GM12878 (cell line): Measurements from ENCODE around the gene MYL3. TPM values are rescaled to one million over a fixed set of nuclear protein-coding genes. Genes with fewer than 3 reads are reported as not detected.

Experiments
- ATAC-seq: fragments of 200-7000 bp; cut with Tn5 transposase; 3 replicates; pipeline ENCODE4 v1.9.1; 2020; ENCODE audit warnings: mild to moderate bottlenecking, moderate library complexity
- BruUV-seq: library from RNA; stranded (reverse); fragments of 400-500 nt; replicated peaks from 2 replicates; lab custom pipeline; 2021; lab: Mats Ljungman, UMichigan
- CTCF ChIA-PET: fragments of 300-600 bp; sonication (Branson Sonifier 250); formaldehyde crosslinking; extraction: SDS; loops from one replicate; lab custom pipeline; 2021; ENCODE audit warnings: inconsistent platforms; lab: Yijun Ruan, JAX
- POLR2A ChIA-PET: fragments of 350-600 bp; formaldehyde crosslinking; extraction: SDS; loops from one replicate; lab custom pipeline; 2021; ENCODE audit warnings: inconsistent platforms; lab: Charles Lee
- RAD21 ChIA-PET: fragments of 300-600 bp; sonication (Branson Sonifier 250); formaldehyde crosslinking; loops from one replicate; lab custom pipeline; 2023; ENCODE audit warnings: antibody characterized with exemption; ENCODE audit not compliant: unreplicated experiment; lab: Charles Lee
- SMC1A ChIA-PET: fragments of 300-600 bp; sonication (Branson Sonifier 250); formaldehyde crosslinking; loops from one replicate; lab custom pipeline; 2023; ENCODE audit not compliant: unreplicated experiment, uncharacterized antibody; lab: Charles Lee
- DNase-seq: peaks from one replicate; pipeline ENCODE4 v3.0.0-alpha.2; 2011; ENCODE audit warnings: low read depth, low spot score
- FAIRE-seq: peaks from 3 replicates; lab custom pipeline; 2011; peaks lifted over from hg19 to GRCh38; lab: Jason Lieb, UNC
- H2AFZ ChIP-seq: 2 replicates; pipeline ENCODE4 v1.6.0; 2011; ENCODE audit warnings: low read depth, low read length, control low read depth; ENCODE audit not compliant: control insufficient read depth
- H3K27ac ChIP-seq: 2 replicates; pipeline ENCODE4 v1.5.1; 2011; ENCODE audit warnings: control low read depth; ENCODE audit not compliant: control insufficient read depth, insufficient read depth
- H3K27me3 ChIP-seq, 2 experiments: replicated peaks in 1 of 2; 2 replicates each; pipeline versions ENCODE4 v1.6.0 to v1.6.1; 2011; ENCODE audit warnings: low read length in 1 of 2; ENCODE audit not compliant: control insufficient read depth in 2 of 2, insufficient read depth in 2 of 2
- H3K36me3 ChIP-seq, 2 experiments: 2 replicates each; pipeline ENCODE4 v1.5.1; 2011; ENCODE audit warnings: low read length in 1 of 2; ENCODE audit not compliant: control insufficient read depth in 2 of 2, insufficient read depth in 2 of 2
- H3K4me1 ChIP-seq: 2 replicates; pipeline ENCODE4 v1.6.1; 2011; ENCODE audit warnings: mild to moderate bottlenecking, low read length, moderate library complexity, mixed read lengths; ENCODE audit not compliant: control insufficient read depth, insufficient read depth
- H3K4me2 ChIP-seq: 2 replicates; pipeline ENCODE4 v1.6.0; 2011; ENCODE audit warnings: control low read depth; ENCODE audit not compliant: control insufficient read depth, insufficient read depth
- H3K4me3 ChIP-seq: fragments of 200-600 bp; sonication (generic); 2 replicates; pipeline ENCODE4 v1.5.1; 2016
- H3K79me2 ChIP-seq: 2 replicates; pipeline ENCODE4 v1.6.0; 2011; ENCODE audit warnings: low read length; ENCODE audit not compliant: control insufficient read depth, insufficient read depth
- H3K9ac ChIP-seq: 2 replicates; pipeline ENCODE4 v1.8.0; 2011; ENCODE audit warnings: low read length, control low read depth, mixed read lengths; ENCODE audit not compliant: control insufficient read depth, insufficient read depth
- H3K9me3 ChIP-seq: replicated peaks from 3 replicates; pipeline ENCODE4 v1.5.1; 2011; ENCODE audit warnings: mild to moderate bottlenecking, low read length; ENCODE audit not compliant: control insufficient read depth, insufficient read depth
- H4K20me1 ChIP-seq: 2 replicates; pipeline ENCODE4 v1.6.0; 2011; ENCODE audit not compliant: control insufficient read depth, insufficient read depth
- BACH1 ChIP-seq: fragments of 450-650 bp; IDR thresholded peaks from 2 replicates; pipeline ENCODE4 v1.6.1; 2017; ENCODE audit warnings: mild to moderate bottlenecking, borderline replicate concordance
- CTCF ChIP-seq, 3 experiments: IDR thresholded peaks in 2 of 3; conservative IDR thresholded peaks in 1 of 3; 2 replicates each; pipeline ENCODE4 v1.5.1; 2011; ENCODE audit warnings: low read depth in 3 of 3, low read length in 3 of 3, mild to moderate bottlenecking in 3 of 3, control low read depth in 2 of 3, moderate library complexity in 2 of 3, inconsistent platforms in 1 of 3, mixed read lengths in 1 of 3; ENCODE audit not compliant: control insufficient read depth in 2 of 3, insufficient read depth in 1 of 3; ENCODE audit errors: extremely low read depth in 1 of 3
- E2F8 ChIP-seq: fragments of 450-650 bp; IDR thresholded peaks from 2 replicates; pipeline ENCODE4 v1.6.1; 2018; ENCODE audit warnings: mild to moderate bottlenecking, low read depth, moderate library complexity; ENCODE audit not compliant: partially characterized antibody
- SIX5 ChIP-seq: IDR thresholded peaks from 2 replicates; pipeline ENCODE4 v1.6.1; 2011; ENCODE audit warnings: mild to moderate bottlenecking, low read depth, low read length, moderate library complexity; ENCODE audit not compliant: severe bottlenecking
- SMC3 ChIP-seq: IDR thresholded peaks from 2 replicates; pipeline ENCODE4 v1.6.1; 2011; ENCODE audit warnings: low read length, improper control_type of control experiment, borderline replicate concordance
- ZNF687 ChIP-seq: fragments of 450-650 bp; IDR thresholded peaks from 2 replicates; pipeline ENCODE4 v1.6.1; 2017; ENCODE audit warnings: mild to moderate bottlenecking, moderate library complexity
- WGBS: methylation state at CpG from one replicate; pipeline ENCODE4 v1.1.6; 2016; ENCODE audit warnings: low lambda C conversion rate; ENCODE audit not compliant: insufficient replicate concordance, insufficient coverage; ENCODE audit errors: missing lambda C conversion rate; 5-methylcytosine and 5-hydroxymethylcytosine counted together
- in situ Hi-C: fragments of 300-500 bp; cut with MboI; formaldehyde crosslinking; loops from 9 replicates; pipeline ENCODE4 v1.14.3; 2018; ENCODE audit warnings: mixed read lengths
- intact Hi-C: fragments of 100-400 bp; cut with micrococcal nuclease; formaldehyde crosslinking; loops from one replicate; pipeline ENCODE4 v1.14.2; 2022; ENCODE audit not compliant: unreplicated experiment
- polyA plus RNA-seq, 11 experiments: library from polyadenylated mRNA; depleted of rRNA in 4 of 11; unstranded in 6 of 11; stranded (reverse) in 5 of 11; fragments of >200 nt; fragmentation: Nextera tagmentation in 4 of 11; fragmentation: Illumina TruSeq in 1 of 11; extraction: Ambion mirVana in 4 of 11; extraction: Trizol in 1 of 11; gene quantifications; 1 replicate in 1 of 11; 2 replicates in 10 of 11; pipeline versions ENCODE4 v1.2.1 to v1.2.3, GENCODE V29; 2011 to 2016; ENCODE audit warnings: inconsistent platforms in 2 of 11, missing spikeins in 2 of 11, low read depth in 1 of 11
- total RNA-seq, 4 experiments: library from RNA; depleted of rRNA in 3 of 4; stranded (reverse); fragments of >200 nt in 3 of 4; fragmentation: Illumina TruSeq in 1 of 4; extraction: Trizol in 1 of 4; gene quantifications; 2 replicates each; pipeline versions ENCODE4 v1.2.1 to v1.2.3, GENCODE V29; 2013 to 2021

Gene MYL3
- total and polyA plus RNA-seq, 10 of the 15 experiments (the other 5 are each of a cell fraction or from before 2014, with no cell fraction given), result 0.40 TPM; not detected in 9

GRCh38 chr3:46860810-46861604 is 2.2 kb downstream of the MYL3 start (continued):
- TF ChIP-seq SIX5 (no peak), ZNF687 (no peak)

- ChIA-PET CTCF (interaction anchor here (0.6 to 1.6 kb wide), 10 partner anchors 11 to 464 kb away, joined by 3 to 8 read pairs (median 4); no protein-coding TSS in a partner anchor), POLR2A (interaction anchor here (0.6 to 0.7 kb wide), 2 partner anchors 20 to 109 kb away, joined by 3 to 5 read pairs; no protein-coding TSS in a partner anchor), RAD21 (interaction anchor here (0.7 kb wide), 1 partner anchor 11 kb away, joined by 3 read pairs; no protein-coding TSS in a partner anchor), SMC1A (interaction anchor here (1.2 kb wide), 1 partner anchor 35 kb away, joined by 4 read pairs; no protein-coding TSS in a partner anchor)
- in situ Hi-C loops (no loop called here), intact Hi-C loops (no loop called here)
- Histone ChIP-seq H4K20me1 (no peaks in the 10 kb centered on the region), H3K9ac (no peak overlapping the region), H3K4me3 (no peak overlapping the region), H2AFZ (no peak overlapping the region), H3K79me2 (no peaks in the 10 kb centered on the region), H3K36me3 (no peaks in the 10 kb centered on the region), H3K9me3 (no peaks in the 10 kb centered on the region), H3K4me1 (no peaks in the 10 kb centered on the region), H3K27me3 (no peaks in the 10 kb centered on the region; a peak in 2 of 4 replicates), H3K27ac (no peak overlapping the region), H3K4me2 (no peak overlapping the region)
- DNase-seq (no peak), ATAC-seq (peak; percentile 70), FAIRE-seq (no peak)
- WGBS, result 67% methylated on average over 19 of the region's 19 CpGs
- no TSS peak for BruUV-seq
- TF ChIP-seq SMC3 (peak; percentile 25), E2F8 (no peak), BACH1 (no peak), CTCF (IDR thresholded peaks at IDR 0.05 in 2 of 3, conservative IDR thresholded peaks at IDR 0.05 in 1 of 3; ENCODE audit: control insufficient read depth in 2 of 3, extremely low read depth in 1 of 3, insufficient read depth in 1 of 3, low read depth in 3 of 3, low read length in 3 of 3) (peak; percentile 39 to 61 (median 43))
Measured at GRCh38 chr3:46860017-46860809, 3.0 kb downstream of the MYL3 start.
